ENCODE results near the gene ASPG.
"Not testable (repeated sequence)": the region's sequence is repeated elsewhere in the genome, so short reads cannot be mapped to it uniquely, and the experiment has no call there.

ASPG gene

DNA sequence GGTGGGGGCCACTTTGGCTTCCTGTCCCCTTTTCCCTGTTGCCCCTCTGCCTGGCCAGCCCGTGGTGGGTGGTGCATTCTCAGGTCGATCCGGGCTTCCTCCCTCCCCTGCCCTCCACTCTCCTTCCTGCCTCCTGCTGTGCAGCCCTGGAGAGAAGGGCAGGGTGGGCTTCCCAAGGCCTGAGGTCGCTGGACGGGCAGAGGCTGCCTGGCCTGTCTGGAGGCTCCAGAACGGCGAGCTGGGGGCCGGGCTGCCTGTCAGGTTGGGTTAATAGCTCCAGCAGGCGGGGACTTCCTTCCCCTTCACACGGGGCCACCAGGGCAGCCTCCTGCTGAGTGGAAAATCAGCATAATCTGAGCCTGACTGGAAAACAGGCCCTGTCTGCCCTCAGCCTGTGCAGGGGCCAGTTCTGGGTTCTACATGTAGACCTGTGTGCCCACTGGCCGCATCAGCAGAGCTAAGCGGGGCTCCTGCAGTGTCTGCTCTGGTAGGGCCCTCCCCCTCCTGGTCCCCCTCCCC is 64.2 kb downstream of the ASPG start:
- DNase-seq, result peak; percentile 54

DNA sequence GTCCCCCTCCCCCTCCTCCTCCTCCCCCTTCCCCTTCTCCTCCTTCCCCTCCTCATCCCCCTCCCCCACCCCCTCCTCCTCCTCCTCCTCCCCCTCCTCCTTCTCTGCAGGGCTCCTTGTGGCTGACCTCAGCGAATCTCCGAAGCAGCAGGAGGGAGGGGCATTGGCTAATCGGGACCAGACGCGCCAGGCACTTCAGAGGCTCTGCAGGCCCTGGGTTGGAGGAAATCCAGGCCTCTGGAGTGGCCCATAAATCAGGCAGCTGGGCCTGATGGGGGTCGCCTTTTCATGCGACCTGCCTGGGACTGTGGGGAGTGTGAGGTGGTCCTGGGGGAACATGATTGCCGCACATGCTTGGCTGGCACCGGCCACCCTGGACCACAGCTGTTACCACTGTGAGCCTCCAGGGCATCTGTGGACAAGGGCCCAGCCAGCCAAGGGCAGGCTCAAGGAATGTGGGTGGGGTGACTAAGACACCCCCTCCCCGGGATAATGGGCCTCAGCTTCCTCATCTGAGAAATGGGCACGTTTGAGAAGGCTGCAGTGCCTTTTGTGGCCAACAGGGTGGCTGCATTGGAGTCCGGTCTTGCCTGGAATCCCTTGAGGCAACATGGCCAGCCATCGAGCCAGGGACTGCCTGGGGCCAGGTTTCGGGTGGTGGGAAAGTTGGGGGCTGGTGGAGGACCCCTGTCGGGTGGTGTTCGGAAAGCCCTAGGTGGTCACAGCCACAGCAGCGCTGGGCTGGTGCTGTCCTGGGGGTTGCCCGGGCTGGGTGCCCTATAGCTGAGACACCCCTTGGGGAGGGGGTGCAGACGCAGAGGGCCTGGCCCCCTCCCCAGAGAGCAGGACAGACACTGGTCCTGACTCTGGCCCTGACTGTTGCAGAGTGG is 64.9 kb downstream of the ASPG start:
- peak; percentile 87 for DNase-seq

DNA sequence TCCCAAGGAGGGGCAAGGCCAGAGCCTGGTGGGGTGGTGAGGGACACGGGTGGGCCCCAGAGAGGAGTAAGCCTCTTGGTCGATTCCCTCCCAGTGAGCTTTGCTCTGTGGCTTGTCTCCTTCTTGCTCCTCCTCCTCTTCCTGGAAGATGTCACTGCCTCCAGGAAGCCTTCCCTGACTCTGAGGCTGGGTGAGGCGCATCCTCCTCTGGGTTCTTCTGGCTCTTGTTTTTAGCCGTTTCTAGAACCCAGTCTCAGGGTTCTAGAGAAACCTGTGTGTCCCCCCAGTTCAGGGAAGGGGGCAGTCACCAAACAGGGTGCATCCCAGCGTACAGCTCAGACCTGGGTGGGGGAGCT is 65.5 kb downstream of the ASPG start:
- no peak for DNase-seq

DNA sequence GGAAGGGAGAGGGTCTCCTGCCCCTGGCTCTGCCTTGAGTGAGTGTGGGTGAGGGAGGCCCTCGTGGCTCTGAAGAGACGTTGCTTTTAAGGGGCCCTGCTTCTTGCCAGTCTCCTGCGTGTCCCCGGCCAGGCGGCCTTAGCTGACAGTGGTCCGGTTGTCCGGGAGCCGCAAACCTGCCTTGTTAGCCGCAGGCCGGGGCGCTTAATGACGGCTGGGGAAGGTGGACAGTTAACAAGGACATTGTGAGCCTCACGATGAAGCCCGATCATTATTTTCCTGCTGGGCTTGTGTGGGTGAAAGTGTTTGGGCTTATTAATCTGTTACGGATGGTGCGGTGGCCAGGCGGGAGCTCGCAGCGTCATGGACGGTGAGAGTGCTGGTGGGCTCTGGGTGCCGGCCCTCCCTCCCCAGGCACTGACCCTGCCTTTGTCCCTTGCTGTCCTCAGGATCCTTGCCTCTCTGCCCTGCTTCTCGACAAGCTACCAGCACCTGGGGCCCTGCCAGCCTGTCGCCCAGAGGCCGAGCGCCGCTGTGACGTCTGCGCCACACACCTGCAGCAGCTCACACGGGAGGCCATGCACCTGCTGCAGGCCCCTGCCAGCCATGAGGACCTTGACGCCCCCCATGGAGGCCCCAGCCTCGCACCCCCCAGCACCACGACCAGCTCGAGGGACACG is 66.2 kb downstream of the ASPG start:
- DNase-seq, result no peak

DNA sequence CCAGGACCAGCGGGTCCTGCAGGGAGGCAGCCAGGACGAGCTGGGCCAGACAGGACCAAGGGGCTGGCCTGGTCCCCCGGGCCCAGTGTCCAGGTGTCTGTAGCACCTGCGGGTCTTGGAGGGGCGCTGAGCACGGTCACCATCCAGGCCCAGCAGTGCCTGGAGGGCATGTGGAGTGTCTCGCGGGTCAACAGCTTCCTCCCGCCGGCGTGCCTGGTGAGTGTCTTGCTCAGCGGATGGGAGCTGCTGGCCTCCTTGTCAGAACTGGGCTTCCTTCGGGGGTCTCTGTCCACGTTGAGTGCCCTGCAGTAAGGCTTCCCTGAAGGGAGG is 66.7 kb downstream of the ASPG start:
- no peak for DNase-seq

DNA sequence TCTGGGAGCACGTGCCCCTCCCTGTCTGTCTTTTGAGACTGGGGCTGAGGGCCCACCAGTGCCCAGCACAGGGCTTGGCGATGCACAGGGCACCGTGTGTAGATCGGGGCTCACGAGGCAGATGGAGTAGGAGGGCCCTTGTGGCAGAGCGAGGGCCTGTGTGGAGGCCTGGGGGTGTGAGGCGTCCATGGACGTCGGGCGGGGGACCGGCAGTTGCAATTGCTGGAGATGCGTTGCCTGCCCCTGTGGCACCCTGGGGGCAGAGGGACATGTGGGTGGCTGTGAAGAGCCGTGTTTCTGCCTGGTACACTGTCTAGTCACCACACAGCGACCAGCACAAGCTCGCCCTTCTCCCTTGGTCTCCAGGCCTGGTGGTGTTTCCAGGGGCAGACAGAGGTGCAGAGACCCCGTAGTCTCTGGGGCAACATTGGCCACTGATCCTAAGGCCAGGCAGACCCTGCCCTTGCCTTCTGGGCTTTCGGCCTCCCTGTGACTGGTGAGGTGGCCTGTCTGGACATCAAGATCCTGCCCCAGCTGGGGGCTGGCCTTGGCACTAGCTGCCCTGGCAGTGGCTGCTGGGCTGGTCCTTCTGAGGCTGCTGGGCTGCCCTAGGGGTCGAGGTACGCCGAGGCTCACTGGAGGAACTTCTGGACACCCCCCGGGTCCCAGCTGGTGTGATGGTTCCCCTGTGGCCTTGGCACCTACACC is 67.3 kb downstream of the ASPG start:
- DNase-seq, result no peak

DNA sequence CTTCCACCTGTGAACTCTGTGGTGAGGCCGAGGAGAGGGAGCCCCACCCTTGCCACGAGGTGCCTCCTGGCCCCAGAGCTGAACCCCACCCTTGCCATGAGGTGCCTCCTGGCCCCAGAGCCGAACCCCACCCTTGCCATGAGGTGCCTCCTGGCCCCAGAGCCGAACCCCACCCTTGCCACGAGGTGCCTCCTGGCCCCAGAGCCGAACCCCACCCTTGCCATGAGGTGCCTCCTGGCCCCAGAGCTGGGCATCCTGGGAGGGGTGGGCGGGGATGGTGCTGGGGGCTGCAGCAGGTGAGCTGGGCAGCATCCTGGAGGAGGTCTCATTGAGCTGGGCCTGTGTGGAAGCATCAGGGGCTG is 67.9 kb downstream of the ASPG start:
- DNase-seq, result not testable (repeated sequence)

DNA sequence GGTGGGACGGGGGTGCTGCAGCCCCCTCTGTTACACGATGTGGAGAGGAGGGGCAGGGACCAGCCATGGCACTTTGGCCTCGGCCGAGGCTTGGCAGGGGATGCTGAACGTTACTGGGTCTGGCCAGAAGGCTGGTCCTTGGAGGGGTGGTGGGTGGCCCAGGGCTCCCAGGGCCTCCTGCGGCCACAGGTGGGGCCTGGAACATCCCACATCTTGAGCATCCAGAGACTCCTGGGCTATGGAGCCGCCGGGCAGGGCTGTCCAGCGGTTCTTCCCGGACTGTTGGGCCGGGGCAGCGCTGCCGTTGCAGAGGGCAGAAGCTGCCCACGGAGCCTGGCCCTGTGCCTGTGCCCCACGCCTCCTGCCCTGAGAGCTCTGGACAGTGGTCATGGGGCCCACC is 68.7 kb downstream of the ASPG start:
- no peak for DNase-seq

DNA sequence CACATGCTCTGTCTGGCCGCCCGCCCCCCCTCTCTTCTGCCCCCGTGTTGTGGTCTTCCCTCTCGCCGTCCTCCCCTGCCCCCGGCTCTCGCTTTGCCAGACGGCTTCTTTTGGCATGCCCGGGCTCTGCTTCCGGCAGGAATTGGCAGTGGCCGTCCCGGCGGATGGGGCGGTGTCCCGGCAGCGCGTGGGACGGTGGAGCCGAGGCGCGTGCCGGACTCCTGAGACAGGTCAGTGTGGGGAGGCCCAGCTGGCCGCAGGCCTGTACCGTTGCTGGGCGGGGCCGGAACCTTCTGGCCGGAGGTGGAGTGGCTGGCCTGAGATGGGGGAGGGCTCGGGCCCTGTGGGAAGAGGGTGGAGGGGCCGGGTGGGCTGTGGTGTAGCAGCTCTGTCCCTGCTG is 70.0 kb downstream of the ASPG start:
- no peak for DNase-seq

DNA sequence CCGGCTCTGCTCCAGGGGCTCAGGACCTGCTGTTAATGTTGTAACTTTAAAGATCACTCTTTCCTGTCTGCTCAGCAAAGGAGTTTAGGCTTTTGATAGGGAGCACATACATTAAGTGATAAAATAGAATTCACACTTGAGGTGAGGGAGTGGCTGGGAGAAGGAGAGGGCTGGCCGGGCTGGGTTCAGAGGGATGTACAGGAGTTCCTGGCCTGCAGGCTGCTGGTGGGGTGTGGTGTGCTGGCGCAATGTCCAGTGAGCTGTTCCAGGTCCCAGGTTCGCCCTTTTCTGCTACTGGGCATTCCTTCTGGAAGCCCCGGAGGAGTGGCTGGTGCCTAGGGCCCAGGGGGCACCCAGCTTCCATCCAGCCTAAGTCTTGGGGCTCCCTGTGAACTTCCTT is 70.6 kb downstream of the ASPG start:
- DNase-seq, result no peak

DNA sequence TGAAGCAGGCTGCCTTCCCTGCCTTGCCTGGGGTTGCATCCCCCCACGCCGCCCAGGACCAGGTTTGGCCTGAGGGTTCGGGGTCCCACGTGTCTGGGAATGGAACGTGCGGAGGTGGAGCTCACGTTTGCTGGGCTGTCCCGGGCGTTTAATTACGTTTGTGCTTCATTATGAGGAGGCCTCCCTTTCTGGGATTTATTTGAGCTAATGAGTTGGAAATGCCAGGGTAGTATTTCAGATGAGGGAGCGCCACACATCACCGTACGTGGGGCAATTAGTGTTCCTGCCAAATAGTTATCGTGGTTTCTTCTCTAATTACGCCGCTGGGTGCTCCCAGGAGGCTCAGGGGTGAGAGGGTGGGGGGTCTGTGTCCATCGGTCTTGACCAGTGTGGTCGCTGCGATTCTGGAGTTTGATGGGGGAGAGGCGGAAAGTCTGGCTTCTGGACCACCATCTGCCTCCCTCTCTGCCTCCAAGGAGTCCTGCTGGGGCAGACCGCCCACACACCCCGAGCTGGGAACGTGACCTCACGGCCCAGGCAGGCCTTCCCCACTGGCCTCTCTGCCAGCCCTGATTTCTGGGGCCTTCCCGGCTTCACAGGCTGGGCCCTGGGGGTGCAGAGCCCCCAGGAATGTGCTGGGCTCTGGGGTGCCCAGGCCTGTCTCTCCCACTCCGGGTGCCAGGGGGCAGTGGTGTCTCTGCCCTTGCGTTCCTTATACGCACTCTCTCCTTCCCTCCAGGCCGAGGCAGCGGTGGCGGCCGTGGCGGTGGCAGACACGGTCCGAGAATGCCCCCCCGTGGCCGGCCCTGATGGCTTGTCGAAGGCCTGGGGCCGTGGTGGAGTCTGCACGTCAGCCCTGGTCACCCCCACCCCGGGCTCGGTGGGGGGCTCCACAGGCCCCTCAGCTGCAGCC is 71.8 kb downstream of the ASPG start:
- no peak for DNase-seq

DNA sequence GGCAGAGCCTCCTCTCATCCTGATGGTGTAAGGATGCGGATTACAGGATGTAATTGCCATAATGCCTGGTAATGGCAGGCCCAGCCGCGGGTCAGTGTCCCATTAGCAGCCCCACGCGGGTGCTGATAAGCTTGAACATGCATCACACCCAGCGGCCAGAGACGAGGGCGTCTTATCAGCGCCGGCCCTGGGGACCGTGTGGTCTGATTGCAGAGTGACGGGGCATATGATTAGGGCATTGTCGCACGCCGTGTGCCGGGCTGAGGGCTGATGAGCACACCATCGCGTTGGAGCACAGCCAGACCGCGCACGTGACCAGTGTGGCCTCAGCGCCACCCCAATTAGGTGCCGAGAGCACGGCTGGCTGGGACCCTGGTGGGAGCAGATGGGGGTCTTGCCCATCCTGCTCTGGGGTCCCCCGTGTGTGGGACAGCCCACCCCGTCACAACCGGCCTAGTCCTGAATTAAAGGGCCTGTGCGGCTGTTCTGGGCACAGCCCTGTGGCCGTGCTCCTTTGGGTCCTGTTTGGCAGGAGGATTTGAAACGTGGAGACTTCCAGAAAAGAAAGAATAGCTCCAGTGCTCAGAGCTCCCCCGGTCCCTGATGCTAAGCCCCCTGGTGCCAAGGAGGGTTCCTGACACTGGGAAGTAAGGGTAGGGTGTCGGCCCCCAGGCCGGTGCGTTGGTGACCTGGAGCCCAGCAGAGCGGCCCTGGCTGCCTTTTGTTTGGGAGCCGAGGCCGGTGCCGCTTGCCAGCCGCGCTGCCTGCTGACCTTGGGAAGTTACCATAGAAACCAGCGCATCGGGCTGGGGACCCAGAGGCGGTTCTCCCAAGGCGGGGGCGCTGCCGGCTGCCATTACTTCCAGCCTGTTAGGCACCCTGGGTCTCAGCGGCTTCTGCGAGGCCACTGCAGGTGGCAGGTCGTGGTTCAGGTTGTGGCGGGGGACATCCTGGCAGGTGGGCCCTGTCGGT is 73.6 kb downstream of the ASPG start:
- no peak for DNase-seq

DNA sequence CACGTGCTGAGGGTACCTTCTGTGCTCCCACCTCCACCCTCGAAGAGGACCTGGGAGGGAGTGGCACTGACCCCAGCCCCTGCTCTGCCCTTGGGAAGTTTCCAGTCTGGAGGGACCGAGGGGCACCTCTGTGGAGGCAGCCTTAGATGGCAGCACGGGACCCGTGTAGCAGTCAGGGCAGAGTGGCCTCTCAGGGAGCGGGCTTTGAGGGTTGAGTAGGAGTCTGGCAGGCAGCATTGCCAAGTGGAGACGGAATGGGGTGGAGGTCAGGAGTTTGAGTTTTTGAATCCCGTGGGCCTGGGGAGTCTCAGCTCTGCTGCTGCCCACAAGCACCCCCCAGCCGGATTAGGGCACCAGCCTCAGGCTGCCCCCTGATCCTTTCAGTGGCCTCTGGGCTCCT is 74.5 kb downstream of the ASPG start:
- no peak for DNase-seq

DNA sequence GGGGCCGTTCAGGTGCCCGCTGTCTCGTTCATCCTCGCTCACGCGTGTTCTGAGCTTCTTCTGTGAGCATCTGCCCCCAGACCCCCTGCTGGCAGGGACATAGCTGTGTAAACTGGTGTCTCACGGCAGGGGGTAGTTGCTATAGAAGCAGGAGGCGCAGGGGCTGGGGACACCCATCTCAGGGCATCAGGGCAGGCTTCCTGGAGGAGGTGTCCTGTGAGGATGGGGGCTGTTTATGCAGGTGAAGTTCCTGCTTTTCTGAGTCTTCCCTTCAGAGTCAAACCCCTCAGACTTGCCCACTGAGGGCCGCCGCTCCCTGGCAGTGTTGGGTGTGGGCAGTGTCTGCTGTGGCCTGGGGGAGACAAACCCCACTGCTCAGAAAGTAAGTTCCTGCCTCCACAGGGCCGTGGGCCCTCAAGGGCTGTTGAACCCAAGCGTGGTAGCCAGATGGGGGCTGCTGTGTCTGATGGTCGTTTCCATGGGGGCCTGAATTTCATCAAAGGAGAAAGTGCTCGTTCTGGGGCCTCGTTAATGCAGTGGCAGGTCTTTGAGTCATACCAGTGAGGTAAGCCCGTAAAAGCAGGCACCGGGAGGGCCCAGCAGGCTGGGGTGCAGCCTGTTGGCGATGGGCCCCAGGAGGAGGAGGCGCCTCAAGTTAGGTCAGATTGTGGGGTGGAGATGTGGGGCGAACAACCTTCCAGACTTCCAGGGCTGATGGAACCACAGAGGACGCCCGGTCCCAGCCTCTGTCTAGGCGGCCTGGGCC is 76.3 kb downstream of the ASPG start:
- no peak for DNase-seq

DNA sequence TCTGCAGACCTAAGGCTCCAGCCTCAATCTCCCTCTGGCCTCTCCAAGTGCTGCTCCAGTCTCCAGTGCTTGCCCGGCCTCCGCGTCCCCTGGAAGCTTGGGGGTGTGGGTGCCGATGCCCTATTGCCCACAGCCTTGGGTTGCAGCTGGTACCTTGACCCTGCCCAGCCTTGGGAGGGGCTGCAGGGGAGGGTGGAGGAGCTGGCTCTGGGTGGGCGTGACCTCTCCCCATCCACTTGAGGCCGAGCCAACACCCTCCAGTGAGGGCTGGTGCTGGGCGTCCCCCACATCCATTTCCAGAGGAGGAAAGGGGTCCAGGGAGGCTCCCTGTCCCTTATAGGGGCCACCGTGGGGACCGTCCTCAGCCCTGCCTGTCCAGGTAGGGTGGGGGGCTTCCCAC is 77.0 kb downstream of the ASPG start:
- no peak for DNase-seq

DNA sequence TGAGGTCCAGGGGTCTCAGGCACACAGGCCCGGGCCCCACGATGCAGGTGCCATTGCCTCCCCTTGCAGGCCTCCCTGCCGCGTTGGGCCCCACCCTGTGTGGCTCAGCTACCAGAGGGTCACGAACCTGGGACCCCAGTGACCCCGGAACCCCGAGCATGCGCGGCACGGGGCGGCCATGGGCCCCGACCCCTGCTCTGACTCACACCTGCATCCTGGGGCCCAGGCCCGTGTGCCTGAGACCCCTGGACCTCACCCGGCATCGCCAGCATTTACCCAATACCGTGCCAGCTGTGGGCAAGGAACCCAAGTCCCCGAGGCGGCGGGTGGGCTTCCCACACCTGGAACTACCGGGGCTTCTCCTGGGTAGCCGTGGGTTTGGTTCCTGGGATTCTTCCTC is 78.0 kb downstream of the ASPG start:
- DNase-seq, result no peak

DNA sequence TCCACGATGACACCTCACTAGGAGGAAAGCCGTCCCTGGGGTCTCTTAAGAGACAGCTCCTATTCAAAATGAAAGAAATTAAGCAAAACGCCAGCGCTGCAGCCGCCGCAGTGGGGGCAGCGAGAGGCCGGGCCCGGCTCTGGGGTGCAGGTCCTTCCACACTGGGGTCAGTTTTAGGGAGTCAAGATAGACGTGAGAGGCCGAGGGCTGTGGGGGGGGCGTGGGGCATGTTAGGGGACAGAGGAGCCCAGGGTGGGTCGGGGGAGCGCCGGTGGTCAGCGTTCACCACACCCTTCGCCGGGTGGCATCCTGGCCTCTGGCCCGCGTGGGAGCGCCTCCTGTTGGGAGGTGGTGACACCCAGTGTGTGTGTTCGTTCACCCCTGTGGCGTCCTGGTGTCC is 78.5 kb downstream of the ASPG start:
- no peak for DNase-seq

DNA sequence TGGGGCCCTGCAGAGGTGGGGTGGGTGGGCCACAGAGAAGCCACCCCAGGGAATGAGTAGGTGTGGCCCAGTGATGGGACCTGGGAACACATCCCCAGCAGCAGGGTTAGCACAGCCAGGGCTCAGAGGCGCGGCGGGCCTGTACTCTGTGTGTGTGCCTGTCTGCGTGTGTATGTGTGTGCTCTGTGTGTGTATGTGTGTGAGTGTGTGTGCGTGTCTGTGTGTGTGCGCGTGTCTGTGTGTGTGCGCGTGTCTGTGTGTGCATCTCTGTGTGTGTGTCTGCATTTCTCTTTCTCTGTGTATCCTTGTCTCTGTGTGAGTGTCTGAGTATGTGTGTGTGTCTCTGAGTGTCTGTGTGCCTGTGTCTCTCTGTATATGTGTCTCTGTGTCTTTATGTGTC is 79.0 kb downstream of the ASPG start:
- no peak for DNase-seq
